EH (cell line): ENCODE measurements around the gene RGS13.

Source experiments
- DNase-seq: peaks from one replicate; pipeline ENCODE4 v3.0.0-alpha.2; 2015; ENCODE audit warnings: low read depth

RGS13 gene

GRCh38 chr1:192626366-192627179 is 9.4 kb upstream of the RGS13 start:
- no peak for DNase-seq

GRCh38 chr1:192627901-192628300 is 8.0 kb upstream of the RGS13 start:
- no peak for DNase-seq

GRCh38 chr1:192628396-192629057 is 7.4 kb upstream of the RGS13 start:
- no peak for DNase-seq

- DNase-seq, result no peak
These were observed 6.3 kb upstream of the RGS13 start for GRCh38 chr1:192629612-192630011.

- DNase-seq, result no peak
These were observed 5.2 kb upstream of the RGS13 start for GRCh38 chr1:192630521-192631287.

- DNase-seq, result no peak
These were observed 4.2 kb upstream of the RGS13 start for GRCh38 chr1:192631749-192632148.

- DNase-seq, result no peak
These were observed 3.8 kb upstream of the RGS13 start for GRCh38 chr1:192632188-192632587.

- no peak for DNase-seq
These were observed 3.1 kb upstream of the RGS13 start for GRCh38 chr1:192632641-192633532.

GRCh38 chr1:192633533-192634253 is 2.3 kb upstream of the RGS13 start:
- DNase-seq, result no peak

- no peak for DNase-seq
These were observed 906 bp upstream of the RGS13 start for GRCh38 chr1:192635041-192635440.

GRCh38 chr1:192639607-192640368 is 3.8 kb downstream of the RGS13 start:
- DNase-seq, result peak; percentile 84

- no peak for DNase-seq
These were observed 16.2 kb downstream of the RGS13 start for GRCh38 chr1:192652159-192652558.

GRCh38 chr1:192654120-192654519 is 18.2 kb downstream of the RGS13 start:
- no peak for DNase-seq

GRCh38 chr1:192654591-192655251 is 18.8 kb downstream of the RGS13 start:
- peak; percentile 80 for DNase-seq

GRCh38 chr1:192657760-192658159 is 21.8 kb downstream of the RGS13 start:
- no peak for DNase-seq

GRCh38 chr1:192658255-192658654 is 22.3 kb downstream of the RGS13 start:
- no peak for DNase-seq

GRCh38 chr1:192660613-192661012 is 24.7 kb downstream of the RGS13 start:
- DNase-seq, result peak; percentile 31

- peak; percentile 31 for DNase-seq
These were observed 32.5 kb downstream of the RGS13 start for GRCh38 chr1:192668409-192668983.

GRCh38 chr1:192669174-192669573 is 33.2 kb downstream of the RGS13 start:
- DNase-seq, result no peak
